Measurements from ENCODE around the gene RAD51AP2. TPM values are rescaled to one million over a fixed set of nuclear protein-coding genes. Genes with fewer than 3 reads are reported as not detected.

RAD51AP2 gene
- total and polyA plus RNA-seq, 2 of the 8 experiments (the other 6 are each of a cell fraction or from before 2014, with no cell fraction given), result 0.02 to 0.20 TPM

DNA sequence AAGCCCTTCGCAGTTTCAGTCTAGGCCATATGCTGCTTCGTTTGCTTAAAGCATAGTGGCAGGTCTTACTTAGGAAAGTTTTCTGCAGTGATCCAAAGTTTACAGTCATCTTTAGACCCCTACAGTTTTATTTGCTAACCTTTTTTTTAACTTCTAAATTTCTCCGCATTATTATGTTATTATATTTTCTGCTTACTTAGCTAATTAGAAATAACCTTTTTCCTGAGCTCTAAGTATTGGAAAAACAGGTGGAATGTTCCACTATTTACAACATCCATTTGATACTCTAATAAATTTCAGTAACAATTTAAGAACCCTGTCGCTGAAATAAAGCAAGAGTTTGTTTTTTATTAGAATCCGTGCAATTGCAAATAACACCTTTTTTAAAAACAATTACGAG, 4.1 kb upstream of the RAD51AP2 start (continued):
- TF ChIP-seq, protein P1, sequence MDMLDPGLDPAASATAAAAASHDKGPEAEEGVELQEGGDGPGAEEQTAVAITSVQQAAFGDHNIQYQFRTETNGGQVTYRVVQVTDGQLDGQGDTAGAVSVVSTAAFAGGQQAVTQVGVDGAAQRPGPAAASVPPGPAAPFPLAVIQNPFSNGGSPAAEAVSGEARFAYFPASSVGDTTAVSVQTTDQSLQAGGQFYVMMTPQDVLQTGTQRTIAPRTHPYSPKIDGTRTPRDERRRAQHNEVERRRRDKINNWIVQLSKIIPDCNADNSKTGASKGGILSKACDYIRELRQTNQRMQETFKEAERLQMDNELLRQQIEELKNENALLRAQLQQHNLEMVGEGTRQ (IDR thresholded peaks at IDR 0.05; ENCODE audit: low read length), result no peak
- TF ChIP-seq NRF1 (IDR thresholded peaks at IDR 0.05; ENCODE audit: low read depth, low read length) (no peak), BCL11A (IDR thresholded peaks at IDR 0.05; ENCODE audit: low read depth in 2 of 2, low read length in 2 of 2) (no peak), CBX5 (IDR thresholded peaks at IDR 0.05; ENCODE audit: low read depth, low read length) (no peak), SAP30 (IDR thresholded peaks at IDR 0.05; ENCODE audit: insufficient read depth, insufficient replicate concordance, low read length) (no peak), NANOG (IDR thresholded peaks at IDR 0.05; ENCODE audit: insufficient read depth, low read depth, low read length, poor library complexity, severe bottlenecking) (no peak), TAF7 (optimal IDR thresholded peaks at IDR 0.05; ENCODE audit: borderline replicate concordance, low read depth, low read length) (no peak)
- TF ChIP-seq, protein P2, sequence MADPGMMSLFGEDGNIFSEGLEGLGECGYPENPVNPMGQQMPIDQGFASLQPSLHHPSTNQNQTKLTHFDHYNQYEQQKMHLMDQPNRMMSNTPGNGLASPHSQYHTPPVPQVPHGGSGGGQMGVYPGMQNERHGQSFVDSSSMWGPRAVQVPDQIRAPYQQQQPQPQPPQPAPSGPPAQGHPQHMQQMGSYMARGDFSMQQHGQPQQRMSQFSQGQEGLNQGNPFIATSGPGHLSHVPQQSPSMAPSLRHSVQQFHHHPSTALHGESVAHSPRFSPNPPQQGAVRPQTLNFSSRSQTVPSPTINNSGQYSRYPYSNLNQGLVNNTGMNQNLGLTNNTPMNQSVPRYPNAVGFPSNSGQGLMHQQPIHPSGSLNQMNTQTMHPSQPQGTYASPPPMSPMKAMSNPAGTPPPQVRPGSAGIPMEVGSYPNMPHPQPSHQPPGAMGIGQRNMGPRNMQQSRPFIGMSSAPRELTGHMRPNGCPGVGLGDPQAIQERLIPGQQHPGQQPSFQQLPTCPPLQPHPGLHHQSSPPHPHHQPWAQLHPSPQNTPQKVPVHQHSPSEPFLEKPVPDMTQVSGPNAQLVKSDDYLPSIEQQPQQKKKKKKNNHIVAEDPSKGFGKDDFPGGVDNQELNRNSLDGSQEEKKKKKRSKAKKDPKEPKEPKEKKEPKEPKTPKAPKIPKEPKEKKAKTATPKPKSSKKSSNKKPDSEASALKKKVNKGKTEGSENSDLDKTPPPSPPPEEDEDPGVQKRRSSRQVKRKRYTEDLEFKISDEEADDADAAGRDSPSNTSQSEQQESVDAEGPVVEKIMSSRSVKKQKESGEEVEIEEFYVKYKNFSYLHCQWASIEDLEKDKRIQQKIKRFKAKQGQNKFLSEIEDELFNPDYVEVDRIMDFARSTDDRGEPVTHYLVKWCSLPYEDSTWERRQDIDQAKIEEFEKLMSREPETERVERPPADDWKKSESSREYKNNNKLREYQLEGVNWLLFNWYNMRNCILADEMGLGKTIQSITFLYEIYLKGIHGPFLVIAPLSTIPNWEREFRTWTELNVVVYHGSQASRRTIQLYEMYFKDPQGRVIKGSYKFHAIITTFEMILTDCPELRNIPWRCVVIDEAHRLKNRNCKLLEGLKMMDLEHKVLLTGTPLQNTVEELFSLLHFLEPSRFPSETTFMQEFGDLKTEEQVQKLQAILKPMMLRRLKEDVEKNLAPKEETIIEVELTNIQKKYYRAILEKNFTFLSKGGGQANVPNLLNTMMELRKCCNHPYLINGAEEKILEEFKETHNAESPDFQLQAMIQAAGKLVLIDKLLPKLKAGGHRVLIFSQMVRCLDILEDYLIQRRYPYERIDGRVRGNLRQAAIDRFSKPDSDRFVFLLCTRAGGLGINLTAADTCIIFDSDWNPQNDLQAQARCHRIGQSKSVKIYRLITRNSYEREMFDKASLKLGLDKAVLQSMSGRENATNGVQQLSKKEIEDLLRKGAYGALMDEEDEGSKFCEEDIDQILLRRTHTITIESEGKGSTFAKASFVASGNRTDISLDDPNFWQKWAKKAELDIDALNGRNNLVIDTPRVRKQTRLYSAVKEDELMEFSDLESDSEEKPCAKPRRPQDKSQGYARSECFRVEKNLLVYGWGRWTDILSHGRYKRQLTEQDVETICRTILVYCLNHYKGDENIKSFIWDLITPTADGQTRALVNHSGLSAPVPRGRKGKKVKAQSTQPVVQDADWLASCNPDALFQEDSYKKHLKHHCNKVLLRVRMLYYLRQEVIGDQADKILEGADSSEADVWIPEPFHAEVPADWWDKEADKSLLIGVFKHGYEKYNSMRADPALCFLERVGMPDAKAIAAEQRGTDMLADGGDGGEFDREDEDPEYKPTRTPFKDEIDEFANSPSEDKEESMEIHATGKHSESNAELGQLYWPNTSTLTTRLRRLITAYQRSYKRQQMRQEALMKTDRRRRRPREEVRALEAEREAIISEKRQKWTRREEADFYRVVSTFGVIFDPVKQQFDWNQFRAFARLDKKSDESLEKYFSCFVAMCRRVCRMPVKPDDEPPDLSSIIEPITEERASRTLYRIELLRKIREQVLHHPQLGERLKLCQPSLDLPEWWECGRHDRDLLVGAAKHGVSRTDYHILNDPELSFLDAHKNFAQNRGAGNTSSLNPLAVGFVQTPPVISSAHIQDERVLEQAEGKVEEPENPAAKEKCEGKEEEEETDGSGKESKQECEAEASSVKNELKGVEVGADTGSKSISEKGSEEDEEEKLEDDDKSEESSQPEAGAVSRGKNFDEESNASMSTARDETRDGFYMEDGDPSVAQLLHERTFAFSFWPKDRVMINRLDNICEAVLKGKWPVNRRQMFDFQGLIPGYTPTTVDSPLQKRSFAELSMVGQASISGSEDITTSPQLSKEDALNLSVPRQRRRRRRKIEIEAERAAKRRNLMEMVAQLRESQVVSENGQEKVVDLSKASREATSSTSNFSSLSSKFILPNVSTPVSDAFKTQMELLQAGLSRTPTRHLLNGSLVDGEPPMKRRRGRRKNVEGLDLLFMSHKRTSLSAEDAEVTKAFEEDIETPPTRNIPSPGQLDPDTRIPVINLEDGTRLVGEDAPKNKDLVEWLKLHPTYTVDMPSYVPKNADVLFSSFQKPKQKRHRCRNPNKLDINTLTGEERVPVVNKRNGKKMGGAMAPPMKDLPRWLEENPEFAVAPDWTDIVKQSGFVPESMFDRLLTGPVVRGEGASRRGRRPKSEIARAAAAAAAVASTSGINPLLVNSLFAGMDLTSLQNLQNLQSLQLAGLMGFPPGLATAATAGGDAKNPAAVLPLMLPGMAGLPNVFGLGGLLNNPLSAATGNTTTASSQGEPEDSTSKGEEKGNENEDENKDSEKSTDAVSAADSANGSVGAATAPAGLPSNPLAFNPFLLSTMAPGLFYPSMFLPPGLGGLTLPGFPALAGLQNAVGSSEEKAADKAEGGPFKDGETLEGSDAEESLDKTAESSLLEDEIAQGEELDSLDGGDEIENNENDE (IDR thresholded peaks at IDR 0.05; ENCODE audit: insufficient replicate concordance, low read length), result no peak
- TF ChIP-seq, protein P3, sequence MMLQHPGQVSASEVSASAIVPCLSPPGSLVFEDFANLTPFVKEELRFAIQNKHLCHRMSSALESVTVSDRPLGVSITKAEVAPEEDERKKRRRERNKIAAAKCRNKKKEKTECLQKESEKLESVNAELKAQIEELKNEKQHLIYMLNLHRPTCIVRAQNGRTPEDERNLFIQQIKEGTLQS (IDR thresholded peaks at IDR 0.05; ENCODE audit: insufficient read depth, low read depth, low read length), result no peak

All from H1 (cell line).